ENCODE data around the gene KRTAP26-1. TPM values are rescaled to one million over a fixed set of nuclear protein-coding genes. Genes with fewer than 3 reads are reported as not detected.

KRTAP26-1 gene
- total and polyA plus RNA-seq, 2 experiments from 2014 or later: not detected

DNA sequence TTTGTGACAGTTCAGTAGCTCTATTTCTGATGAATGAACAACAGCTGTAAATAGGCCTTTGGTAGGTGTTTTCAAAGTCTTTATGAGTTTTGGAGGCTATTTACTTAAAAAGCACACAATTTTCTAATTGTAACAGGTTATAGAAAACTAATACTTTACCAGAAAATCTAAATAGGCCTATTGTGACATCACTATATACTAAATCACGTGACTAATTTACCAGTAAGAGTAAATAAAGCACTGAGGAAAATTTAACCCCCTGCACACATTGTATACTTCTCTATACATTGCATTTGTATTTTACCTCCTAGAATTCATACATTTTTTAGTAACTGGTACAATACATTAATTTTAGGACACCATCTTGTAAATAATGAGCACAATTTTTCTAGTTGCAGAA is 15.0 kb downstream of the KRTAP26-1 start:
- Mint-ChIP-seq H3K4me1 (no peaks in the 10 kb centered on the region), H3K36me3 (ENCODE audit: low read depth) (no peaks in the 10 kb centered on the region), H3K27ac (no peak overlapping the region), H3K27me3 (ENCODE audit: insufficient read depth, low read depth, poor library complexity) (no peaks in the 10 kb centered on the region), H3K4me3 (no peak overlapping the region), H3K9me3 (no peaks in the 10 kb centered on the region)
- H3K4me2 ChIP-seq: no peak overlapping the region
- no peaks in the 10 kb centered on the region for H4K20me1 ChIP-seq (replicated peaks; ENCODE audit: insufficient read depth)
- no peak for ATAC-seq
- H3F3A ChIP-seq (replicated peaks; ENCODE audit: low read depth): no peaks in the 10 kb centered on the region
- H3K27ac ChIP-seq (ENCODE audit: low read depth): no peak overlapping the region
- H3K27me3 ChIP-seq (ENCODE audit: insufficient read depth): no peaks in the 10 kb centered on the region
- no peak overlapping the region for H2AFZ ChIP-seq
- no peaks in the 10 kb centered on the region for H3K9me2 ChIP-seq (ENCODE audit: insufficient read depth)
- H3K36me3 ChIP-seq (ENCODE audit: insufficient read depth): no peaks in the 10 kb centered on the region
- no peak overlapping the region for H3K4me3 ChIP-seq
- no peaks in the 10 kb centered on the region for H3K4me1 ChIP-seq (ENCODE audit: insufficient read depth)
- TF ChIP-seq EZH2phosphoT487 (IDR thresholded peaks at IDR 0.05; ENCODE audit: unreplicated experiment) (no peak), ETS1 (IDR thresholded peaks at IDR 0.05) (no peak), ZNF114 (CRISPR knock-in tag; IDR thresholded peaks at IDR 0.05) (no peak), ZNF331 (CRISPR knock-in tag; IDR thresholded peaks at IDR 0.05; ENCODE audit: low read depth) (no peak), STAT1 (IDR thresholded peaks at IDR 0.05; ENCODE audit: unreplicated experiment) (no peak), EZH2 (IDR thresholded peaks at IDR 0.05; ENCODE audit: low read depth, unreplicated experiment) (no peak), CREB1 (CRISPR knock-in tag; IDR thresholded peaks at IDR 0.05; ENCODE audit: low read depth) (no peak), JUNB (IDR thresholded peaks at IDR 0.05; ENCODE audit: unreplicated experiment) (no peak), NANOG (IDR thresholded peaks at IDR 0.05; ENCODE audit: borderline replicate concordance) (no peak), POLR2AphosphoS5 (IDR thresholded peaks at IDR 0.05; ENCODE audit: low read depth) (no peak), CTCF (conservative IDR thresholded peaks at IDR 0.05; ENCODE audit: low read depth in 2 of 2) (no peak)
- TF ChIP-seq, protein P1, sequence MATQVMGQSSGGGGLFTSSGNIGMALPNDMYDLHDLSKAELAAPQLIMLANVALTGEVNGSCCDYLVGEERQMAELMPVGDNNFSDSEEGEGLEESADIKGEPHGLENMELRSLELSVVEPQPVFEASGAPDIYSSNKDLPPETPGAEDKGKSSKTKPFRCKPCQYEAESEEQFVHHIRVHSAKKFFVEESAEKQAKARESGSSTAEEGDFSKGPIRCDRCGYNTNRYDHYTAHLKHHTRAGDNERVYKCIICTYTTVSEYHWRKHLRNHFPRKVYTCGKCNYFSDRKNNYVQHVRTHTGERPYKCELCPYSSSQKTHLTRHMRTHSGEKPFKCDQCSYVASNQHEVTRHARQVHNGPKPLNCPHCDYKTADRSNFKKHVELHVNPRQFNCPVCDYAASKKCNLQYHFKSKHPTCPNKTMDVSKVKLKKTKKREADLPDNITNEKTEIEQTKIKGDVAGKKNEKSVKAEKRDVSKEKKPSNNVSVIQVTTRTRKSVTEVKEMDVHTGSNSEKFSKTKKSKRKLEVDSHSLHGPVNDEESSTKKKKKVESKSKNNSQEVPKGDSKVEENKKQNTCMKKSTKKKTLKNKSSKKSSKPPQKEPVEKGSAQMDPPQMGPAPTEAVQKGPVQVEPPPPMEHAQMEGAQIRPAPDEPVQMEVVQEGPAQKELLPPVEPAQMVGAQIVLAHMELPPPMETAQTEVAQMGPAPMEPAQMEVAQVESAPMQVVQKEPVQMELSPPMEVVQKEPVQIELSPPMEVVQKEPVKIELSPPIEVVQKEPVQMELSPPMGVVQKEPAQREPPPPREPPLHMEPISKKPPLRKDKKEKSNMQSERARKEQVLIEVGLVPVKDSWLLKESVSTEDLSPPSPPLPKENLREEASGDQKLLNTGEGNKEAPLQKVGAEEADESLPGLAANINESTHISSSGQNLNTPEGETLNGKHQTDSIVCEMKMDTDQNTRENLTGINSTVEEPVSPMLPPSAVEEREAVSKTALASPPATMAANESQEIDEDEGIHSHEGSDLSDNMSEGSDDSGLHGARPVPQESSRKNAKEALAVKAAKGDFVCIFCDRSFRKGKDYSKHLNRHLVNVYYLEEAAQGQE (IDR thresholded peaks at IDR 0.05; ENCODE audit: unreplicated experiment): no peak
- TF ChIP-seq, protein P2, sequence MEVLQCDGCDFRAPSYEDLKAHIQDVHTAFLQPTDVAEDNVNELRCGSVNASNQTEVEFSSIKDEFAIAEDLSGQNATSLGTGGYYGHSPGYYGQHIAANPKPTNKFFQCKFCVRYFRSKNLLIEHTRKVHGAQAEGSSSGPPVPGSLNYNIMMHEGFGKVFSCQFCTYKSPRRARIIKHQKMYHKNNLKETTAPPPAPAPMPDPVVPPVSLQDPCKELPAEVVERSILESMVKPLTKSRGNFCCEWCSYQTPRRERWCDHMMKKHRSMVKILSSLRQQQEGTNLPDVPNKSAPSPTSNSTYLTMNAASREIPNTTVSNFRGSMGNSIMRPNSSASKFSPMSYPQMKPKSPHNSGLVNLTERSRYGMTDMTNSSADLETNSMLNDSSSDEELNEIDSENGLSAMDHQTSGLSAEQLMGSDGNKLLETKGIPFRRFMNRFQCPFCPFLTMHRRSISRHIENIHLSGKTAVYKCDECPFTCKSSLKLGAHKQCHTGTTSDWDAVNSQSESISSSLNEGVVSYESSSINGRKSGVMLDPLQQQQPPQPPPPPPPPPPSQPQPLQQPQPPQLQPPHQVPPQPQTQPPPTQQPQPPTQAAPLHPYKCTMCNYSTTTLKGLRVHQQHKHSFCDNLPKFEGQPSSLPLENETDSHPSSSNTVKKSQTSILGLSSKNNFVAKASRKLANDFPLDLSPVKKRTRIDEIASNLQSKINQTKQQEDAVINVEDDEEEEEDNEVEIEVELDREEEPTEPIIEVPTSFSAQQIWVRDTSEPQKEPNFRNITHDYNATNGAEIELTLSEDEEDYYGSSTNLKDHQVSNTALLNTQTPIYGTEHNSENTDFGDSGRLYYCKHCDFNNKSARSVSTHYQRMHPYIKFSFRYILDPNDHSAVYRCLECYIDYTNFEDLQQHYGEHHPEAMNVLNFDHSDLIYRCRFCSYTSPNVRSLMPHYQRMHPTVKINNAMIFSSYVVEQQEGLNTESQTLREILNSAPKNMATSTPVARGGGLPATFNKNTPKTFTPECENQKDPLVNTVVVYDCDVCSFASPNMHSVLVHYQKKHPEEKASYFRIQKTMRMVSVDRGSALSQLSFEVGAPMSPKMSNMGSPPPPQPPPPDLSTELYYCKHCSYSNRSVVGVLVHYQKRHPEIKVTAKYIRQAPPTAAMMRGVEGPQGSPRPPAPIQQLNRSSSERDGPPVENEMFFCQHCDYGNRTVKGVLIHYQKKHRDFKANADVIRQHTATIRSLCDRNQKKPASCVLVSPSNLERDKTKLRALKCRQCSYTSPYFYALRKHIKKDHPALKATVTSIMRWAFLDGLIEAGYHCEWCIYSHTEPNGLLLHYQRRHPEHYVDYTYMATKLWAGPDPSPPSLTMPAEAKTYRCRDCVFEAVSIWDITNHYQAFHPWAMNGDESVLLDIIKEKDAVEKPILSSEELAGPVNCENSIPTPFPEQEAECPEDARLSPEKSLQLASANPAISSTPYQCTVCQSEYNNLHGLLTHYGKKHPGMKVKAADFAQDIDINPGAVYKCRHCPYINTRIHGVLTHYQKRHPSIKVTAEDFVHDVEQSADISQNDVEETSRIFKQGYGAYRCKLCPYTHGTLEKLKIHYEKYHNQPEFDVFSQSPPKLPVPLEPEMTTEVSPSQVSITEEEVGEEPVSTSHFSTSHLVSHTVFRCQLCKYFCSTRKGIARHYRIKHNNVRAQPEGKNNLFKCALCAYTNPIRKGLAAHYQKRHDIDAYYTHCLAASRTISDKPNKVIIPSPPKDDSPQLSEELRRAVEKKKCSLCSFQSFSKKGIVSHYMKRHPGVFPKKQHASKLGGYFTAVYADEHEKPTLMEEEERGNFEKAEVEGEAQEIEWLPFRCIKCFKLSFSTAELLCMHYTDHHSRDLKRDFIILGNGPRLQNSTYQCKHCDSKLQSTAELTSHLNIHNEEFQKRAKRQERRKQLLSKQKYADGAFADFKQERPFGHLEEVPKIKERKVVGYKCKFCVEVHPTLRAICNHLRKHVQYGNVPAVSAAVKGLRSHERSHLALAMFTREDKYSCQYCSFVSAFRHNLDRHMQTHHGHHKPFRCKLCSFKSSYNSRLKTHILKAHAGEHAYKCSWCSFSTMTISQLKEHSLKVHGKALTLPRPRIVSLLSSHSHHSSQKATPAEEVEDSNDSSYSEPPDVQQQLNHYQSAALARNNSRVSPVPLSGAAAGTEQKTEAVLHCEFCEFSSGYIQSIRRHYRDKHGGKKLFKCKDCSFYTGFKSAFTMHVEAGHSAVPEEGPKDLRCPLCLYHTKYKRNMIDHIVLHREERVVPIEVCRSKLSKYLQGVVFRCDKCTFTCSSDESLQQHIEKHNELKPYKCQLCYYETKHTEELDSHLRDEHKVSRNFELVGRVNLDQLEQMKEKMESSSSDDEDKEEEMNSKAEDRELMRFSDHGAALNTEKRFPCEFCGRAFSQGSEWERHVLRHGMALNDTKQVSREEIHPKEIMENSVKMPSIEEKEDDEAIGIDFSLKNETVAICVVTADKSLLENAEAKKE (CRISPR knock-in tag; IDR thresholded peaks at IDR 0.05): no peak
- no peak for DNase-seq (ENCODE audit: low spot score)
- H3K79me2 ChIP-seq (replicated peaks; ENCODE audit: insufficient read depth): no peaks in the 10 kb centered on the region
